HL-60 (cell line): Measurements from ENCODE around the gene IQCK.

Source experiments
- DNase-seq, 2 experiments: peaks; one replicate each; pipeline ENCODE4 v3.0.0-alpha.2; 2010 to 2020; ENCODE audit warnings: low read depth in 1 of 2, low spot score in 1 of 2
- H3K27ac ChIP-seq: fragments of 250-450 bp; sonication (Bioruptor Pico); replicated peaks from 2 replicates; pipeline ENCODE4 v1.5.1; 2020; ENCODE audit warnings: mild to moderate bottlenecking, moderate library complexity
- H3K27me3 ChIP-seq: fragments of 250-450 bp; sonication (Bioruptor Pico); 2 replicates; pipeline ENCODE4 v1.5.1; 2021; ENCODE audit warnings: mild to moderate bottlenecking, moderate library complexity; ENCODE audit not compliant: insufficient read depth, poor library complexity, severe bottlenecking
- H3K4me3 ChIP-seq: replicated peaks from 2 replicates; pipeline ENCODE4 v1.5.1; 2011; ENCODE audit warnings: mild to moderate bottlenecking, control low read depth, low read length; ENCODE audit not compliant: insufficient read depth
- GABPA ChIP-seq: IDR thresholded peaks from 2 replicates; pipeline ENCODE4 v1.6.1; 2012; ENCODE audit warnings: low read depth
- POLR2AphosphoS5 ChIP-seq: IDR thresholded peaks from 2 replicates; pipeline ENCODE4 v1.6.1; 2012; ENCODE audit warnings: low read depth
- SPI1 ChIP-seq: IDR thresholded peaks from 2 replicates; pipeline ENCODE4 v1.6.1; 2012; ENCODE audit warnings: low read depth, mild to moderate bottlenecking, borderline replicate concordance
- TF ChIP-seq, protein P1 (sequence below): IDR thresholded peaks from one replicate; pipeline ENCODE4 v1.5.1; 2011; ENCODE audit warnings: low read length, control low read depth, inconsistent platforms; ENCODE audit not compliant: insufficient read depth
- TF ChIP-seq, protein P2 (sequence below): IDR thresholded peaks from 2 replicates; pipeline ENCODE4 v1.6.1; 2012; ENCODE audit warnings: low read depth; ENCODE audit not compliant: insufficient replicate concordance

IQCK gene

DNA sequence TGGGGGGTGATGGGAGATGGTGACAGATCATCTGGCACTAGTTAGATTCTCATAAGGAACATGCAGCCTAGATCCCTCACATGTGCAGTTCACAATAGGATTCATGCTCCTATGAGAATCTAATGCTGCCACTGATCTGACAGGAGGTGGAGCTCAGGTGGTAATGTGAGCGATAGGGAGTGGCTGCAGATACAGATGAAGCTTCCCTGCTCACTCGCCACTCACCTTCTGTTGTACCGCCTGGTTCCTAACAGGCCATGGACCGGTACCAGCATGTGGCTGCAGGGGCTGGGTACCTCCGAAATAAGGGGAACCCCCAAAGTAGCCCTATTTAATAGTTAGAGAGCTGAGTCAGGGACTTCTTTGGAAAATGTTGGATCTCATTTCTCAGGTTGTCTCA is 106.1 kb downstream of the IQCK start:
- no peak overlapping the region for H3K27ac ChIP-seq
- TF ChIP-seq SPI1 (no peak), GABPA (no peak)

DNA sequence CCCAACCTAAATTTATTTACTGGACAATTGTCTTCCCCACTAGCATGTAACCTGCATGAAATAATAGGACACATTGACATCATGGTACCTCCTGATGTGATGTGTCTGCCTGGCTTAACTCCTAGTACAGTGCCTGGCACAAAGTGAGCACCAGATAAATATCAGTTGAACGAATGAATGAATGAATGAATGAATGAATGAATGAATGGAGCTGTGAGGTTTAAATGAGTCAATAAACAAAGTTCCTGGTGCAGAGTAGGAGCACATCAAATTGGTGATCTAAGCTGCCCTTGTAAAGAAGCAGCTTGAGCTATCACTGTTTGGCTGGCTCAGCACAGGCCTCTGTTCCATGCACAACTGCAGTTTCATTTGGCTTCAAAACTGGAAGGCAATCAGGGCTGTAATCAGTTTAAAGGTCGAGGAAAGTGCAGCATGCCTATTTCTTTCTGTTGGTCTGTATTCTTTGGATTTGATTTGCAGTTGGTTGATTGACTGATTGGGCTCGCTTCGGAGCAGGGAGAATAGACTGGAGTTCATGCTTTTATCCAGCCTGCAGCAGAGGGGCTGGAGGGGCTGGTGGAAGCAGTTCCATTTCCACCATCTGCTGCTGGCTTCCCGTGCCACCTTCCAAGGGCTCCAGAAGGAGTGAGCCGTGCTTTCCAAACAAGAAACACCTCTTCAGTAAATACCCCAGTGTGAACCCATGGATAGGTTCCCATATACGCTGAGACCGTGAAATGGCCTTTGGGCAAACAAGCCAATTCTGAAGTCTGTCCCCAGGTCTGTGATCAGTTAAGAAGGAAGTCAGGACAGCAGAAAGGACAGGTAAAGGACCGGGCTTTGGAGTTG is 112.0 kb downstream of the IQCK start:
- H3K27me3 ChIP-seq, result no peaks in the 10 kb centered on the region
- no peak overlapping the region for H3K4me3 ChIP-seq
- TF ChIP-seq POLR2AphosphoS5 (no peak), GABPA (no peak), SPI1 (no peak)
- TF ChIP-seq, protein P1, sequence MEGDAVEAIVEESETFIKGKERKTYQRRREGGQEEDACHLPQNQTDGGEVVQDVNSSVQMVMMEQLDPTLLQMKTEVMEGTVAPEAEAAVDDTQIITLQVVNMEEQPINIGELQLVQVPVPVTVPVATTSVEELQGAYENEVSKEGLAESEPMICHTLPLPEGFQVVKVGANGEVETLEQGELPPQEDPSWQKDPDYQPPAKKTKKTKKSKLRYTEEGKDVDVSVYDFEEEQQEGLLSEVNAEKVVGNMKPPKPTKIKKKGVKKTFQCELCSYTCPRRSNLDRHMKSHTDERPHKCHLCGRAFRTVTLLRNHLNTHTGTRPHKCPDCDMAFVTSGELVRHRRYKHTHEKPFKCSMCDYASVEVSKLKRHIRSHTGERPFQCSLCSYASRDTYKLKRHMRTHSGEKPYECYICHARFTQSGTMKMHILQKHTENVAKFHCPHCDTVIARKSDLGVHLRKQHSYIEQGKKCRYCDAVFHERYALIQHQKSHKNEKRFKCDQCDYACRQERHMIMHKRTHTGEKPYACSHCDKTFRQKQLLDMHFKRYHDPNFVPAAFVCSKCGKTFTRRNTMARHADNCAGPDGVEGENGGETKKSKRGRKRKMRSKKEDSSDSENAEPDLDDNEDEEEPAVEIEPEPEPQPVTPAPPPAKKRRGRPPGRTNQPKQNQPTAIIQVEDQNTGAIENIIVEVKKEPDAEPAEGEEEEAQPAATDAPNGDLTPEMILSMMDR, result no peak
- H3K27ac ChIP-seq, result no peak overlapping the region
- DNase-seq, result no peak

More for the DNA sequence above, 106.1 kb downstream of the IQCK start:
- H3K27me3 ChIP-seq, result no peaks in the 10 kb centered on the region
- no peak overlapping the region for H3K4me3 ChIP-seq
- DNase-seq, result no peak

DNA sequence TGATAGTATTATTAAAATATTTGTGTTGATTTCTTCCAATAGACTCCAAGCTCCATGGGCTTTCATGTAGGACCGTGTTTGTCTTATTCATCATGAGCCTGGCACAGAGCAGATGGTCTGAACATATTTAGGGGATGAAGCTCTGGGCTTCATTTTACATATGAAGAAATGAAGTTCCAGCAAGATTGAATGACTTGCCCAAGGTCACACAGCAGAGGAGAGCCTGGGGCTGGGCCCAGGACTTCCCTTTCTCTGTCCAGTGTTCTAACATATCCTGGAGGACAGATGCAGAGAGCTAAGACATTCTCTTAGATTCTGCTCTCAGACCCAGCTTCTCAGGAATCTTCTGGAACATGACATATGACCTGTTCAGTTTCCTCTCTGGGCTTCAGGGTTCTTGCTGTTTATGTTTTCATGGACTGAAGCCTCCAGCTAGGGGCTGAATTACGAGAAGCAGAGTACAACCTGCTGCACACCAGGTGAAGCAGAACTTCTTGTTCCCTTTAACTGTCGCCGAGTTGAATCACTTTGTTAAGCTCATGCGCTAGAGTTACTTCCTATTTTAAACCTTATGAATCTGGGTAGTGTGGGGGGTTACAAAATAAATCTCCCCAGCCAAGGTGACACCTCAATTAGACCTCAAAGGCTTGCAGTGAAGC is 113.0 kb downstream of the IQCK start:
- TF ChIP-seq, protein P2, sequence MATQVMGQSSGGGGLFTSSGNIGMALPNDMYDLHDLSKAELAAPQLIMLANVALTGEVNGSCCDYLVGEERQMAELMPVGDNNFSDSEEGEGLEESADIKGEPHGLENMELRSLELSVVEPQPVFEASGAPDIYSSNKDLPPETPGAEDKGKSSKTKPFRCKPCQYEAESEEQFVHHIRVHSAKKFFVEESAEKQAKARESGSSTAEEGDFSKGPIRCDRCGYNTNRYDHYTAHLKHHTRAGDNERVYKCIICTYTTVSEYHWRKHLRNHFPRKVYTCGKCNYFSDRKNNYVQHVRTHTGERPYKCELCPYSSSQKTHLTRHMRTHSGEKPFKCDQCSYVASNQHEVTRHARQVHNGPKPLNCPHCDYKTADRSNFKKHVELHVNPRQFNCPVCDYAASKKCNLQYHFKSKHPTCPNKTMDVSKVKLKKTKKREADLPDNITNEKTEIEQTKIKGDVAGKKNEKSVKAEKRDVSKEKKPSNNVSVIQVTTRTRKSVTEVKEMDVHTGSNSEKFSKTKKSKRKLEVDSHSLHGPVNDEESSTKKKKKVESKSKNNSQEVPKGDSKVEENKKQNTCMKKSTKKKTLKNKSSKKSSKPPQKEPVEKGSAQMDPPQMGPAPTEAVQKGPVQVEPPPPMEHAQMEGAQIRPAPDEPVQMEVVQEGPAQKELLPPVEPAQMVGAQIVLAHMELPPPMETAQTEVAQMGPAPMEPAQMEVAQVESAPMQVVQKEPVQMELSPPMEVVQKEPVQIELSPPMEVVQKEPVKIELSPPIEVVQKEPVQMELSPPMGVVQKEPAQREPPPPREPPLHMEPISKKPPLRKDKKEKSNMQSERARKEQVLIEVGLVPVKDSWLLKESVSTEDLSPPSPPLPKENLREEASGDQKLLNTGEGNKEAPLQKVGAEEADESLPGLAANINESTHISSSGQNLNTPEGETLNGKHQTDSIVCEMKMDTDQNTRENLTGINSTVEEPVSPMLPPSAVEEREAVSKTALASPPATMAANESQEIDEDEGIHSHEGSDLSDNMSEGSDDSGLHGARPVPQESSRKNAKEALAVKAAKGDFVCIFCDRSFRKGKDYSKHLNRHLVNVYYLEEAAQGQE, result no peak
- TF ChIP-seq SPI1, result peak; percentile 13; the same call in 1 of the 2 replicates
- H3K27ac ChIP-seq, result no peak overlapping the region
- DNase-seq, result peak in 1 of 2 experiments; percentile 50
- no peak overlapping the region for H3K4me3 ChIP-seq
- H3K27me3 ChIP-seq, result no peaks in the 10 kb centered on the region

DNA sequence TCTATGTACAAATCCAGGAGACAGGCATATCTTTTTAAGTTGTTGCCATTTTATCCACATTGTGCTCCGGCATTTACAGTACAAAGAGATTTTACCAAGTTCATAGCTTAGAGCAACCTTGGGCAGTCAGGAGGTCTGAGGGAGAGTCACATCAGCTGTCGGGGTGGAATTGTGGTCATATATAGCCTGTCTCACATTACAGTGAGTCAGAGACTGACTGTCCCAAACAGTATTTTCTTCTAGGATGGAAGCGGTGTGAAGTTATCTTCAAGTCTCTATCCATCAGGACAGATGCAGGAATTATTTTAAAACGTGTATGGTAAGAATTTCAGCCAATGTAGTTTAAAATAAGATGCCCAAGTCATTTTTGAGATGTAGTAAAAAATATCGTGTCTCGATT is 113.6 kb downstream of the IQCK start:
- H3K27ac ChIP-seq, result no peak overlapping the region
- no peaks in the 10 kb centered on the region for H3K27me3 ChIP-seq
- no peak for TF ChIP-seq GABPA
- TF ChIP-seq, protein P1, result no peak
- no peak for TF ChIP-seq POLR2AphosphoS5
- TF ChIP-seq, protein P2, result no peak
- TF ChIP-seq SPI1, result no peak
- no peak overlapping the region for H3K4me3 ChIP-seq
- DNase-seq, result no peak
